Measurements from ENCODE around the gene TNFRSF6B. TPM values are rescaled to one million over a fixed set of nuclear protein-coding genes. Genes with fewer than 3 reads are reported as not detected.

Gene TNFRSF6B
- polyA plus RNA-seq, 1 of the 3 experiments (the other 2 are of a cell fraction) = 9.4 TPM

- CTCF ChIA-PET = interaction anchor here (1.8 kb wide), 1 partner anchor 35 kb away, joined by 4 read pairs; the partner anchor contains the start of gene SLC2A4RG
- POLR2A ChIA-PET = no interaction called here
- WGBS (ENCODE audit: low lambda C conversion rate) = 92% methylated on average over 6 of the region's 11 CpGs
- no peaks in the 10 kb centered on the region for H3F3A ChIP-seq (replicated peaks; ENCODE audit: insufficient read depth)
- H4K20me1 ChIP-seq (ENCODE audit: insufficient read depth) = no peaks in the 10 kb centered on the region
- no peaks in the 10 kb centered on the region for H3K9me3 ChIP-seq
- no peak overlapping the region for H3K4me3 ChIP-seq (ENCODE audit: low read depth in 2 of 2, low read length in 1 of 2)
- H3K4me1 ChIP-seq (ENCODE audit: control insufficient read depth in 1 of 2, insufficient read depth in 2 of 2, low read depth in 1 of 2, low read length in 1 of 2) = peaks cover 8 to 29% of the 10 kb centered on the region in 2 experiments; a peak in 3 of 4 replicates
- H3K27ac ChIP-seq (ENCODE audit: low read depth in 2 of 2, low read length in 1 of 2) = no peak overlapping the region
- TF ChIP-seq FOXJ3 (CRISPR knock-in tag; IDR thresholded peaks at IDR 0.05) (no peak), CHD2 (IDR thresholded peaks at IDR 0.05; ENCODE audit: low read length, partially characterized antibody) (no peak), GATA2 (CRISPR knock-in tag; IDR thresholded peaks at IDR 0.05) (no peak), YY1 (IDR thresholded peaks at IDR 0.05; ENCODE audit: low read depth) (no peak), RCOR1 (IDR thresholded peaks at IDR 0.05; ENCODE audit: low read length) (no peak), JUND (IDR thresholded peaks at IDR 0.05) (no peak), SIN3A (IDR thresholded peaks at IDR 0.05; ENCODE audit: borderline replicate concordance, low read depth, low read length) (no peak), NFIC (IDR thresholded peaks at IDR 0.05; ENCODE audit: borderline replicate concordance) (no peak), IRF3 (IDR thresholded peaks at IDR 0.05; ENCODE audit: low read depth, low read length) (no peak), RXRA (IDR thresholded peaks at IDR 0.05; ENCODE audit: borderline replicate concordance, low read depth) (no peak), USF1 (IDR thresholded peaks at IDR 0.05; ENCODE audit: borderline replicate concordance, low read depth) (no peak)
- H2AFZ ChIP-seq (ENCODE audit: low read depth) = no peak overlapping the region
- no peak overlapping the region for H3K9ac ChIP-seq
- no peak for DNase-seq
- H3K36me3 ChIP-seq (replicated peaks in 1 of 2; ENCODE audit: control insufficient read depth in 1 of 2, insufficient read depth in 2 of 2, low read length in 1 of 2) = peaks cover 23 to 25% of the 10 kb centered on the region in 2 experiments
- peaks cover 45% of the 10 kb centered on the region for H3K79me2 ChIP-seq (ENCODE audit: insufficient read depth)
- no peaks in the 10 kb centered on the region for H3K27me3 ChIP-seq (ENCODE audit: insufficient read depth)
- no peak overlapping the region for H3K4me2 ChIP-seq
- H3K9me2 ChIP-seq = no peaks in the 10 kb centered on the region
Observed at GRCh38 chr20:63703976-63704748, 7.7 kb downstream of the TNFRSF6B start.

GRCh38 chr20:63704749-63705117, 8.3 kb downstream of the TNFRSF6B start:
- ChIA-PET POLR2A (no interaction called here), CTCF (interaction anchor here (1.8 kb wide), 1 partner anchor 34 kb away, joined by 4 read pairs; the partner anchor contains the start of gene SLC2A4RG)
- Histone ChIP-seq H3K9me2 (no peaks in the 10 kb centered on the region), H3K36me3 (replicated peaks in 1 of 2; ENCODE audit: control insufficient read depth in 1 of 2, insufficient read depth in 2 of 2, low read length in 1 of 2) (peaks cover 26 to 29% of the 10 kb centered on the region in 2 experiments), H3K4me1 (ENCODE audit: control insufficient read depth in 1 of 2, insufficient read depth in 2 of 2, low read depth in 1 of 2, low read length in 1 of 2) (peaks cover 2 to 30% of the 10 kb centered on the region in 2 experiments; a peak in 2 of 4 replicates), H2AFZ (ENCODE audit: low read depth) (no peak overlapping the region), H3K9ac (no peak overlapping the region), H3K27ac (ENCODE audit: low read depth in 2 of 2, low read length in 1 of 2) (no peak overlapping the region), H3K9me3 (no peaks in the 10 kb centered on the region), H3F3A (replicated peaks; ENCODE audit: insufficient read depth) (no peaks in the 10 kb centered on the region), H3K4me3 (ENCODE audit: low read depth in 2 of 2, low read length in 1 of 2) (no peak overlapping the region), H4K20me1 (ENCODE audit: insufficient read depth) (no peaks in the 10 kb centered on the region), H3K79me2 (ENCODE audit: insufficient read depth) (peaks cover 50% of the 10 kb centered on the region), H3K27me3 (ENCODE audit: insufficient read depth) (no peaks in the 10 kb centered on the region), H3K4me2 (no peak overlapping the region)
- TF ChIP-seq CTCF (IDR thresholded peaks at IDR 0.05) = no peak
- TF ChIP-seq NFIC (IDR thresholded peaks at IDR 0.05; ENCODE audit: borderline replicate concordance) = no peak
- TF ChIP-seq YY1 (IDR thresholded peaks at IDR 0.05; ENCODE audit: low read depth) = no peak
- TF ChIP-seq FOXM1 (IDR thresholded peaks at IDR 0.05; ENCODE audit: low read depth) = no peak
- no peak for TF ChIP-seq MAX (IDR thresholded peaks at IDR 0.05; ENCODE audit: low read depth)
- TF ChIP-seq MEF2A (IDR thresholded peaks at IDR 0.05; ENCODE audit: borderline replicate concordance, low read depth) = no peak
- TF ChIP-seq EZH2phosphoT487 (IDR thresholded peaks at IDR 0.05; ENCODE audit: borderline replicate concordance, low read depth) = no peak
- no peak for TF ChIP-seq FOSL2 (IDR thresholded peaks at IDR 0.05; ENCODE audit: borderline replicate concordance, low read depth)
- TF ChIP-seq MXI1 (IDR thresholded peaks at IDR 0.05; ENCODE audit: low read depth, low read length) = no peak
- no peak for TF ChIP-seq PBX3 (IDR thresholded peaks at IDR 0.05)
- no peak for TF ChIP-seq GATA2 (CRISPR knock-in tag; IDR thresholded peaks at IDR 0.05)
- no peak for DNase-seq
- 87% methylated on average over 6 of the region's 6 CpGs for WGBS (ENCODE audit: low lambda C conversion rate)

Data from SK-N-SH (cell line).